Stimulated activated CD8-positive, alpha-beta memory T cell treated with anti-CD3 and anti-CD28 coated beads, Interleukin-15, amount 100 ng/mL, for 48 hours (primary cell): Measurements from ENCODE around the gene B3GNT8.
"Not testable (repeated sequence)": the region's sequence is repeated elsewhere in the genome, so short reads cannot be mapped to it uniquely, and the experiment has no call there.

Source experiments
- DNase-seq, 2 donors: peaks; one replicate each; pipeline ENCODE4 v3.0.0-alpha.2; 2020; ENCODE audit warnings: low read depth in 2 of 2

B3GNT8 gene

DNA sequence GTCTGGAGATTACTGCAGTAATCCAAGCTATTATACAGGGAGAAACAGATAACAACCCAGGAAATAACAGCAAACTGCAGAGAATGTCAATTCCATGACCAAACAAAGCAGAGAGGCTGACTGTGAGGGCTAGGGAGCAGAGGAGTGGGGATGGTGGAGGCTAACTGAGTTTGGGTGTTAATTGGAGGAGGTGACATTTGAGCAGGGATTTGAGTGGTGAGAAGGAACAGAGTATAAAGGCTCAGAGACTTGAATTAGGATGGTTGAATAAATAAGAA, 9.4 kb upstream of the B3GNT8 start:
- no peak for DNase-seq

DNA sequence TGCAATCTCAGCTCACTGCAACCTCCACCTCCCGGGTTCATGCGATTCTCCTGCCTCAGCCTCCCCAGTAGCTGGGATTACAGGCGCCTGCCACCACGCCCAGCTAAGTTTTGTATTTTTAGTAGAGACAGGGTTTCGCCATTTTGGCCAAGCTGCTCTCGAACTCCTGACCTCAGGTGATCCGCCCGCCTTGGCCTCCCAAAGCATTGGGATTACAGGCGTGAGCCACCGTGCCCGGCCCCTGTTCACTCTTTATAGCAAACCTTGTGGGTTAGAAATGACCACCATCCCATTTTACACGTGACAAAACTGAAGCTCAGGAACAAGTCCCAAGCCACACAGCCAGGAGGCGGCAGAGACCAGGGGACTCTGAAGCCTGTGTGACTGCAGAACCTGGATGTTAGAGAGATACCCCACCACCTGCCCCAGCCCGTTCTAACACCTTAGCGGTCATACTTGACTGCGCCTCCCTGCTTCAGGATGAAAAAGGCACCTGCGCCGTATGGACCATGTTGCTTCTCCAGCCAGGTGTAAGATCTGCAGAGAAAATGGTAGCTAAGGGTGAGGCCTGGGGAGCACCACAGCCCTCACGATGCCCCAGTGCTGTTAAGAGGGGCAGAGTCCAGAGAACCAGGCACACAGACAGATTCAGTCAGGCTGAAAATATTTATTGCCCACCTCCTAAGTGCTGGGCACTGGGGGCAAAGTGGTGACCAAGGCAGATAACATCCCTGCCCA, 8.9 kb upstream of the B3GNT8 start:
- DNase-seq = no peak

DNA sequence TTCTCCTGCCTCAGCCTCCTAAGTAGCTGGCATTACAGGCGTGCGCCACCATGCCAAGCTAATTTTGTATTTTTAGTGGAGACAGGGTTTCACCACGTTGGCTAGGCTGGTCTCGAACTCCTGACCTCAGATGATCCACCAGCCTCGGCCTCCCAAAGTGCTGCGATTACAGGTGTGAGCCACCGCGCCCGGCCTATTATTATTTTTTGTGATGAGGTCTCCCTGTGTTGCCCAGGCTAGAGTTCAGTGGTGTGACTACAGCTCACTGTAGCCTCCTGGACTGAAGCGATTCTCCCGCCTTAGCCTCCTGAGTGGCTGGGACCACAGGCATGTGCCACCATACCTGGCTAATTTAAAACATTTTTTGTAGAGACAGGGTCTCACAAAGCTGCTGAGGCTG, 8.2 kb upstream of the B3GNT8 start:
- not testable (repeated sequence) for DNase-seq

DNA sequence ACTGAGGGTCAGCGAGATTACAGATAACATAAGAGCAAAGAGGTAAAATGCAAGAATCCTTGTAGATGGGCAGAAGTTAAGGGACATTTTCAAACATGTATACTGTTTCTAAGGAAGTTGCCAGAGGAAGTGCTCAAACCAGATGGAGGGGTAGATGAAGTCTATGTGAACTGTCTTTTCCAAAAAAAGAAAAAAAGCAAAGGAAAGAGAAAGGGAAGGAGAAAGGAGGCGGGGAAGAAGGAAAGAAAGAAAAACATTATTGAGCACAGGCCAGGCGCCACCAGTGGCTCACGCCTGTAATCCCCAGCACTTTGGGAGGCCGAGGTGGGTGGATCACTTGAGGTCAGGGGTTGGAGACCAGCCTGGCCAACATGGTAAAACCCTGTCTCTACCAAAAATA, 7.3 kb upstream of the B3GNT8 start:
- no peak for DNase-seq

DNA sequence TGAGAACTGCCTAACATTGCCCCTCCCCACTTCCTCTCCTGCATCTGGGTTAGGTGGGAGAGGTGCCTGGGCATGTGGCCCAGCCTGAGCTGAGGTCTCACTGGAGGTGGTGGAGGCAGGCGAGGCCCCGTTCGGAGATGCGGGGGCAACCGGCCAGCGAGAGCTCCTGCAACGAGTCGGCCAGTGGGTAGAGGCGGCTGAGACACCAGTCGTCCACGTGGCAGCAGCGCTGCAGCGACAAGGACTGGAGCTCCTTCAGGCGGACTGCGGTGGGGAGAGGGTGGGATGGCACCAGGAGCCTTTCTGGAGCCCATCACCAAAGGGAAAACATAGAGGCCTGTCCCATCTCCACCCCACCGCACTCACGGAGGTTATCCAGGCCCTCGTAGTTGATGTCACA, 6.0 kb upstream of the B3GNT8 start:
- DNase-seq = no peak

DNA sequence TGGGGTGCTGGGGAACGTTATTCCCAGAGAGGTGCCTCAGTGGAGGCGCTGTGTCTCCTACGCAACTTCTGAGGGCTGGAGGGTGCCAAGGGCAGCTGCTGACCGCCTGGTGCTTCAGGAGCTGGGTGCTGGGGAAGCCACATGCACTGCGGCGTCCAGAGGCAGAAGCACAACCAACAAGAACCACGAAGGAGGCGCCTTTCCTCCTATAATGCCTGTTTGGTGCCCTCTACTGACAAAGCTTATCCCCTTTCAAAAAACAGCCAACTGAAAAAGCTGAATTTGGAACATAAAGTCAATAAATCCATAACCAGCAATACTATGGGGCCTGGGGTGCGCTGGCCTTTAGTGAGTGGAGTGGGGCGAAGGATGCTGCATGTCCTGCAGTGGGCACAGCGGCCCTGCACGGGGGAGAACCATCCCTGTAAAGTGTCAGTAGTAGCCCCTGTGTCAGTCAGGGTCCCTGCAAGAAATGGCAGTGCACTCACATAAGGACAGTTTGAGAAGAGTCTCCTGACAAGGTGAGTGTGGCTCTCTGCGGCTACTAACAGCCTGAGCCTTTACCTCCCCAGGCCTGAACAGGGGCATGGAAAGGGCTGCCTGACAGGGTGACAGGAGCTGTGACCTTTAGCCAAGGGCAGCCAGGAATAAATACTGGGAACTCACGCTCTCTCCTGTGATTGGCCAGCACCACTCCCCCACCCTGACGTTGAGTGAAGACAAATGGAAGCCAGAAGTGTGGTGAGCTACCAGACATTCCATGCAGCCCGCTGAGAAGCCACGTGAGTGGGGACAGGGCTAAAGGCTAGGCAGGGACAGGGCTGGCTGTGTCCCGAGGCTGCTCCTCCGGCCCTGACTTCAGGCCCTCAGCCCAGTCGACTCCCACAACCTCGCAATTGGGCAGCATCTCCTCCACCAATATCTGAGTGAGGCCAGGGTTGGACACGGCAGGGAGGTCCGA, 4.5 kb upstream of the B3GNT8 start:
- DNase-seq = no peak

DNA sequence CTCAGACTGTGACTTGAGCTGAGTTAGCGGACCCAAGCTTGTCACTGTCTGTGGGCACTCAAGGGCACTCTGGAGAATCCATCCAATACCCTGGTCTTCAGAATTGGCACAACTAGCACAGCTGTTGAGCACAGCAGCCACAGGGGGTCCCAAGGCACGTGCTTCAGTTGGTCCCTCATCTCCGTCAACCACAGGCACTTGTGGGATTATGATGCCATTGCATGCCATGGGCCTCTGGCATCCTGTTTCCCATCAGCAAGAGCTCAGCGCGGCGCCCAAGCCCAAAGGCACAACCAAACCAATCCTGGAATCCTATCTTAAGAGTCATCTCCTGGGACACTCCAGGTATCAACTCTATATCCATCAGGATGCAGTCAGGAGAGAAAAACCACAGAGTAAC, 3.7 kb upstream of the B3GNT8 start:
- DNase-seq = no peak

DNA sequence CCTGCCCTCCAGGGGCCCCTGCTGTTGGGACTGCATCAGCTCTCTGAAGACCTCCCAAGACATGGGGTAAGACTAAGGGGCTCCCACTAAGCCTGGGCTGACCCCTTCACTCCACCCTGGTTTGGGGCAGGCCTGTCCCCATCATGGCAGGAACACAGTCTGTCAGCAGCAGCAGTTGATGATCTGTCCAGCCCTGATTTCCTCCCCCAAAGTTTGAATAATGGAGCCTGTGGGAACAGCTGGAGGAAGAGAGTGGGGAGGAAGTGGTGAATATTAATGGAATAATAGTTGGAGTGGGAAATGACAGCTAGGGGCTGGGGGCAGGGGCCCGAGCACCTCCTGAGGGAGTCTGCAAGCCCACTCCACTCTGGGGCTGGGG, 1.3 kb upstream of the B3GNT8 start:
- DNase-seq = no peak

DNA sequence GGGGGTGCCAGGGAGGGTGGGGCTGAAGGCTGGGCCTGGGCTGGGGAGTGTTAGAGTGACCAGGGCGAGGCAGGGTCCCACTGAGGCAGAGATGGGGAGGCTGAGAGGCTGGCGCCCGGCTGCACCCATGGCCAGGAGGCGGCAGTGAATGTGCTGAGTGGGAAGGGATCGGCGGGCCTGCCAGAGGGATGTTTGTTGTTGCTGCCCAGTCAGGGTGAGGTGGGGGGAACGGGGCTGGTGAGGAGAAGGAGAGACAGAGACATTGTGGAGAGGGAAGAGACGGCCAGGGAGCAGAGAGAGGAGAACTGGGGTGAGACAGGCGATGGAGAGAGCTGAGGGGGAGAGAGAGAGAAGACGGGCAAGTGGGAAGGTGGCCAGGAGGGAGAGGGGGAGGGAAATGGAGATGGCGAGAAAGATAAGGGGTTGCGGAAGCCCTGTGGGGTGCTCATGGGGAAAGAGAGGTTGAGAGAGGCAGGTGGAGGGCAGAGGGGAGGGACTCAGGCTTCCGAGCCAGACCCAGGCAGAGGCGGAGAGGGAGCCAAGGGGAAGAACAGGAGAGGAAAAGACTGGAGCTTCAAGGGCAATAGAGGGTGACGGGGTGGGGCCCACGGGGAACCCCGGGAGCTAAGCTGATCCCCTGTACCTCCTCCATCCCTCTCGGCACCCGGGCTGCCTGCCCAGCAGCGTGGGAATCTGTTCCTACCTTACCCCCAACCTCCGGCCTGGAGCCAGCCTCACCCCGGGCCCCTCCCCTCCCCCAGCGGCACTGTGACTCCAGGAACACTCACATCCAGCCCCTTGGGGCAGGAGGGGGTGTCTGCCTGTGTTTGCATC, 690 bp upstream of the B3GNT8 start:
- peak in 1 of 2 donors; percentile 18 for DNase-seq

DNA sequence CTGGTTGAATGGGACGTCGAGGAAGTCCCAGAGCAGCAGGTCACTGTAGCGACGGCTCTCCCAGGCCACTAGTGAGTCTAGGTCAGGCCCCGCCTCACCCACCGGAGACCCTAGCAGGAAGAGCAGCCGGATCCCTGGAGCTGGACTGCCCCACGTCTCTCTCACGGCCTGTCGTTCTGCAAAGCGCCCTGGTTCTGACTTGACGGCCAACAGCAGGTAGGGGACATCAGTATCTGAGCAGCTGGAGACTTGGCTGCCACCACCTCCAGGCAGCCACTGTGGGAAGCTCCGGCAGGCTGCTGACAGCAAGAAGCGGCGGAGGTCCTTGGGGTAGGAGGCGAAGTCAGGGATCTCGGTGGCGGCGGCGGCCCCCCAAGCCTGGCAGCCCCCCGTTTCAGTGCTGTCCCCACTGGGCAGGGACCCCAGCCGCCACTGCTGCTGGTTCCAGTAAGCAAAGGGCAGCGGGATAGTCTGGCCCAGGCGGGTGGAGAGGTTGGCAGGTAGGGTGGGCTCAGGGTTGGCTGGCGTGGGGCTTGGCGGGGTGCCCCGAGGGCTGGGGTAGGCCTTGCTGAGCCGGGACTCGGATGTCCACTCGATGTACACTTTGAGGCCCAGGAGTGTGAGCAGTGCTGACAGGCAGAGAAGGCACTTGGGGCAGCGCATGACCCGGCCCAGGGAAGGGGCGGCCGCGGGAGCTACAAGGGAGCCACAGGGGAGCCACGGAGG, 895 bp downstream of the B3GNT8 start:
- no peak for DNase-seq

DNA sequence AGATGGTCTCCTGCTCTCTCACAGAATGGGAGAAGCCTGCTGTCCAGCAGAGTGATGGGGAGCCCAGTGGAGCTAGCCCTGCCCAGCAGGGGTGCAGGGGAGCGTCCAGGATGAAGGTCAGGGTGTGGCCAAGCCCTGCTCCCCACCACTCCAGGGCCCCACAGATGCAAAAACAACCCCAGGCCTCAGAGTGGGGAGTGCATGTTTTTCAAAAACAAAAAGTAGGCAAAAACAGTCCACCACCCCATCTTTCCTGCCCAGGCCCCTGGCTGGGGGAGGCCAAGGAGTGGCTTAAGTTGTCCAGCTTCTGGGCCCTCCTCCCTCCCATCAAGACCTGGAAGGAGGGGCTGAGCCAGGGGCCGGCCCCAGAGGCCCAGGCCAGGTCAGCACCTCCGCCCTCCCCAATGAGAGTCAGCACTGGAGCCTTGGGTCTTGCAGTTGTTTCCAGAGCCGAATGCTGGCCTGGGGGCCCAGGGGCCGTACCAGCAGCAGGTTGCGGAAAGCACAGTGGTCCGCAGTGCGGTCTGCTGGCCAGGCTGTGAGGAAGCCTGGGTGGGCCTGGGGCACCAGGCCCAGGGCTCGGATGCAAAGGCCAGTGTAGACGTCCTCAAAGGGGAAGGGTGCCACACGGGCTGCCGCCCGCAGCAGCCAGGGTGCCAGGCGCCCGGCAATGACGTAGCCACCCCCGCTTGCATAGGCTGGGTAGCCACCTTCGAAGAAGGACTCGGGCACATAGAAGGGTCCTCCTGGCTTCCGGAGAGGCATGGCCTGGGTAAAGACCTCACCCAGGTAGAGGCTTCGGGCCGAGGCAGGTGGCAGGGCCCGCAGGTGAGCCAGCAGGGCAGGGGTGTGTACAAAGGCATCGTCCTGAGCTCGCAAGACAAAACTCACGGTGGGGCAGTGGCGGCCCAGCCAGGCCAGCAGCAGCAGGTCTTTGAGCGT, 1.7 kb downstream of the B3GNT8 start:
- DNase-seq = no peak

DNA sequence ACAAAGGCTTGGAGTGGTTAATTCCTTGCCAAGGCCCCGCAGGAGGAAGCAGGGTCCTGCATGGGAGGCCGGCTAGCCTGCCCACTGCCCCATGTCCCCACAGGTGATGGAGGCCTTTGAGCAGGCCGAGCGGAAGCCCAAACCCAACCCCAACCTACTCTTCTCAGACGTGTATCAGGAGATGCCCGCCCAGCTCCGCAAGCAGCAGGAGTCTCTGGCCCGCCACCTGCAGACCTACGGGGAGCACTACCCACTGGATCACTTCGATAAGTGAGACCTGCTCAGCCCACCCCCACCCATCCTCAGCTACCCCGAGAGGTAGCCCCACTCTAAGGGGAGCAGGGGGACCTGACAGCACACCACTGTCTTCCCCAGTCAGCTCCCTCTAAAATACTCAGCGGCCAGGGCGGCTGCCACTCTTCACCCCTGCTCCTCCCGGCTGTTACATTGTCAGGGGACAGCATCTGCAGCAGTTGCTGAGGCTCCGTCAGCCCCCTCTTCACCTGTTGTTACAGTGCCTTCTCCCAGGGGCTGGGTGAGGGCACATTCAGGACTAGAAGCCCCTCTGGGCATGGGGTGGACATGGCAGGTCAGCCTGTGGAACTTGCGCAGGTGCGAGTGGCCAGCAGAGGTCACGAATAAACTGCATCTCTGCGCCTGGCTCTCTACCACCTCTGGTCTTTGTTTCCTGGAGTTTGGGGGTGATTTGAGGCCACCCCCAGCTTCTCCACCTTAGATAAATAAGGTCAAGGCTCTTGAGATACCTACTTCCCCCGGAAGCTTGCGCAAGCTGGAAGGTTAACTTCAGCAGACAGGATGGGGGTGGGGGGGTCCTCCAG, 2.6 kb downstream of the B3GNT8 start:
- DNase-seq = no peak

DNA sequence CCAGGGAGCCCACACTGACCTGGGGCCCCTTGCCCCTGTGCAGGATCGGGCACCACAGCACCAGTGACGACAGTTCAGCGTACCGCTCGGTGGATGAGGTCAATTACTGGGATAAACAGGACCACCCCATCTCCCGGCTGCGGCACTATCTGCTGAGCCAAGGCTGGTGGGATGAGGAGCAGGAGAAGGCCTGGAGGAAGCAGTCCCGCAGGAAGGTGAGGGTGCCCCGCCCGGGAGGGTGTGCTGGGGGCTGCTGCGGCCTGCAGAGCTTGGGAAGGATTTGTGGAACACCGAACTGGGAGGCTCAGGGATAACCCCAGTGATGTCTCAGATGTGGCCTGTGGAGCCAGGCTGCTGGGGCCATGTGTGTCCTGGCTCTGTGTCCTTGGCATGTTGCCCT, 4.2 kb downstream of the B3GNT8 start:
- DNase-seq = no peak

DNA sequence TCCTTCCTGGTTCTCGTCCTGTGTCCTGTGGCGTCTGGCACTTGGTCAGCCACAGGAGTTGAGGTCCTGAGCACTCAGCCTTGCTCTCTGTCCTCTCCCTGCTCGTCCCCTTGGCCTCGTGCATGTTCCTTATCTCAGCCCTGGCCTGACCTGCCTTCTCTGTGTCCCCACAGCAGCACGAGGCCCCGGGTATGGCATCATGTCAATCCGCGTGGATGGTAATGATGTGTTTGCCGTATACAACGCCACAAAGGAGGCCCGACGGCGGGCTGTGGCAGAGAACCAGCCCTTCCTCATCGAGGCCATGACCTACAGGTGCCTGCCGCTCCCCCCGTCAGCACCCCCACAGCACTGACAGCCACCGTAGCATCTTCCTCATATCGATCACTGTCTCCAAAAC, 4.7 kb downstream of the B3GNT8 start:
- DNase-seq = no peak

DNA sequence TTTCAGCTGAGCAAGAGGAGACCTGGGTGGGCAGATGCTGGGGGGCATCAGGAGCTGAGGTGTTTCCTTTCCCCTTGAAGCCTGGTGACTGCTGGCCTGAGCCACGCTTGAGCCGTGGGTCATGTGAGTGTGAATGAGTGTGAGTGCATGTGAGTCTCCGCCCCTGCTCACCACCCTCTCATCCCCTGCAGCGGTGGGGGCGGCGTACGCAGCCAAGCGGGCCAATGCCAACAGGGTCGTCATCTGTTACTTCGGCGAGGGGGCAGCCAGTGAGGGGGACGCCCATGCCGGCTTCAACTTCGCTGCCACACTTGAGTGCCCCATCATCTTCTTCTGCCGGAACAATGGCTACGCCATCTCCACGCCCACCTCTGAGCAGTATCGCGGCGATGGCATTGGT, 5.2 kb downstream of the B3GNT8 start:
- no peak for DNase-seq

DNA sequence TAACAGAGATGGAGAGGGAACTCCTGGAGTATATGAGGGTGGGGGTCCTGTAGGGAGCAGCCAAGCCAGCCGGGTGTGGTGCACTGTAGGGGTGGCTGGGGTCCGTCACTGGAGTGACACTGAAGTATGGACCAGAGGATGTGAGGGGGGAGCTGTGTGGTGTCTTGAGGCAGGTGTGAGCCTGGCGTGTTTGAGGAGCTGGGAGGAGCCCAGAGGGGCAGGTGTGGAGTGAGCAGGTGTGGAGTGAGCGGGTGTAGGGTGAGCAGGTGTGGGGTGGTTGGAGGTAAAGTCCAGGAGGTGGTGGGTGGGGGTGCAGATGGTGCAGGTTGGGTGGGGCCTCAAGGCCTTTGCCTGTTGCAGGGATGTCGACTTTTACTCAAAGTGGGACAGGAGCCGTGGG, 5.9 kb downstream of the B3GNT8 start:
- DNase-seq = no peak

DNA sequence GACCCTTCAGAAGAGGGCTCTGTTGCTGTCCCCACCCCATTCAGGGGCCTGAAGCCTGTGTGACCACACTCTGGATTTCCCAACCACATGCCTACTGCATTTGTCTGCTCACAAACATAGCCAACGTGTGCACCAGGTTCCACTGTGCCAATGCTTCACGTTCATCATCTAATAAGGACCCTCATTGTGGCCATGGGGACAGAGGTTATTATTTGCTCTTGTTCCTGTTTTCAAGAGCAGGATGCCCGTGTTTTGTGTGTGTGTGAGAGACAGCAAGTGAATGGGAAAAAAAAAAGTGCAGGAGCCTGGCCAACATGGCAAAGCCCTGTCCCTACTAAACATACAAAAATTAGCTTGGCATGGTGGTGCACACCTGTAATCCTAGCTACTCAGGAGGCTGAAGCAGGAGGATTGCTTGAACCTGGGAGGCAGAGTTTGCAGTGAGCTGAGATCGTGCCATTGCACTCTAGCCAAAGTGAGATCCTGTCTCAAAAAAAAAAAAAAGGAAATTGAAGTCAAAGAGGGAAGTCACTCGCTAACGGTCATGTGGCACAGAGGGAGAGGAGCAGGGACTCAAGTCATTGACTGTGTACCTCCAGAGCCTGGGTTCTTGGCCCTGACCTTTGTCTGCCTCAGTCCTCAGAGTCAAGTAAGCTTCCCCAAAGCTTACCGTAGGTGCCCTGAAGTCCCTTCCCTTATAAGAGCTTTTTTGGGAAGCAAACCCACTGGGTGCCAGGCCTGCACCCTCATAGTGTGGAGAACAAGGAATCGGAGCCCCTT, 6.9 kb downstream of the B3GNT8 start:
- DNase-seq = no peak

DNA sequence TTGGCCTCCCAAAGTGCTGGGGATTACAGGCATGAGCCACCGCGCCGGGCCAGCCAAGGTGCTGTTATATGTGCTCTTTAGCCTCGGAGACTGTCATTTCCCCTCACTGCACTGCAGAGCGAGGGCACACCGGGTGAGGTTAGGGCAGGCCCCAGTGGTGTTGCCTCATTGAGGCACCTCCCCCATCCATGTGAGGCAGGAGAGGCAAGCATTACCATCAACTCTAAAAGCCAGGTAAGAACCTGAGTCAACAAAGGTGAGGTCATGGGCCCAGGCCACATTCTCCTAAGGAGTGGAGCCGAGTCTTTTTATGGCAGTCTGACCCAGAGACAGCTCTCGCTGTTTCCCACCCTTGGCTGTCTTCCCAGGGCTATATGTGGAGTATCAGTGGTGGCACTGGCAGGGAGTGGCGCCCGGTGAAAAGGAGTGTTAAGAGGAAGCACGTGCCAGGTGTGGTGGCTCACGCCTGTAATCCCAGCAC, 10.9 kb downstream of the B3GNT8 start:
- DNase-seq = no peak

DNA sequence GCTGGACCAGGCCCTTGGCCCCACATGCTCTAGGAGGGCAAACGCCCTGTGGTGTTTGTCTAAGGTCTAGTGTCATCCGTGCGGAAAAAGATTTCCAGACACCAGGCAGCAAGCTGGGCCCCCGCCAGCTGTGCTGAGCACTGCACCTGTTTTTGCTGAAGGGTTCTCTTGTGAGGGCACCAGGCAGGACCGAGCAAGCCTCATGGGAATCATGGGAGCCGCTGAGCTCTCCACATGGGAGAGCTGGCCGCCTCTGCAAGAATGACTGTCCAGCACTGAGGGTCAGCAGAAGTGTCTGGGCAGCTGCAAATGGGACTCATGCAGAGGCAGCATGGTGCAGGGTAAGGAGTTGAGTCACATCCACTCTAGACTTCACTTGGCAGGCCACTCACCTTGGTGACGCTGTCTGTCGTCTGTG, 12.0 kb downstream of the B3GNT8 start:
- DNase-seq = no peak
